Measurements from ENCODE around the gene RPS6KL1.

RPS6KL1 gene

DNA sequence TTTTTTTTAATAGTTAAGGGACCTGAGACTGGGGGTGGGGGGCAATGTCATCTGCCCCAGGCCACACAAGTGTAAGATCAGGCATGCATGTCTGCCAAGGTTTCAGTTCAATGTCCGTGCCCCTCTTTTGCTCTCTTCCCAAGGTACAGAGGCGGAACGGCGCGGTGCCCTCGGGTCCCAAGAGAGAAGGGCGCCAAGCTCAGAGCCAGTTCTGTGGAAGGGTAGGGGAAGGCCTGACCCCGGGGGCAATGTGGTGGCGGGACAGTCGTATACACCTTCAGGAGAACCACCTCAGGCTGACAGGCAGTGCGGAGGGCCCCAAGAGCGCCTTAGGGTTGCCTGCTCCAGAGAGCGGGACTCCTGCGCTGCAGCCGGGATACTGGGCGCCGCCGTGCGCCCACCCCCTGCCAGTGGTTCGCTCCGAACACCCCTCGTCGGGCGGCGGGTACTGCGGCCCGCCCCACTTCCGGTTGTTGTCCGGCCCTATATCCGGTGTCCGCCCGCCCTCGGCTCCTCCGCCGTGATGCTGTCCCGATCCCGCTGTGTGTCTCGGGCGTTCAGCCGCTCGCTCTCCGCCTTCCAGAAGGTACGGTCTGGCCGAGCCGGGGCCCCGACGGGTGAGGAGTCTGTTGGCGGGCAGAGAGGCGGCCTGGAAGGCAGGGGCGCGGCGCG lies 41.5 kb downstream of the RPS6KL1 start, which contains the start of gene DLST:
DLST (plus strand) TSS at position 486 of the 672 bp plus-strand sequence; CDS start at position 524, 38 bp downstream.
- DNase-seq, result peak; percentile 91 to 96

DNA sequence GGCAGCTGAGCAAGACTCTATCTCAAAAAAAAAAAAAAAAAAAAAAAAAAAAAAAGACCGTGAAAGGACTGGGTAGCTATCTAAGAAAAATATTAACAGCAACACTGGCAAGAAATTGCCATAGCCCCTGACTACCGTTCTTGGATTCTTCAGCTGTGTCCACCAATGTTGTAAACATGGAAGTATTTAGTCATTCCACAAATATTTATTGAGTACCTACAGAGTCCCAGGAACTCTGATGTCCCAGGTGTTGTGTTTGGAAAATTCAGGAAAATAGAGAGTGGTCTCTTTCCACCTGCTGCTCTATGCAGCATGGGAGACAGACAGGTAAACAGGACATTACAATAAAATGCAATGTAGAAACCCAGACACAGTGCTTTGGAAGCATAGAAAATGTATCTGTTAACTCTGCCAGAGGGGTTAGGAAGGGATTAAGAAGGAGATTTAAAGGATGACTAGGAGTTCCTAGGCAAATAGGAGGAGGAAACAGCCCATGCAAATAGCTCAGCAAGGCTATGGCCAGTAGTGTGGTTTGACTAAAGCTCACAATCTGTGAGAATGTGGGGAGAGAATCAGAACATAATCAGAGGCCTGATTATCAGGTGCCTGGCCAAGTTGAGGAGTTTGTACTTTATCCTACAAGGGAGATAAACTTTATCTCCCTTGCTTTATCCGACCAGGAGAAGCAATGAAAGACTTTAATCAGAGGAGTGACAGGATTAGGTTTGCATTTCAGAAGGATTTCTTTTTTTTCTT lies 43.5 kb downstream of the RPS6KL1 start:
- no peak for DNase-seq

DNA sequence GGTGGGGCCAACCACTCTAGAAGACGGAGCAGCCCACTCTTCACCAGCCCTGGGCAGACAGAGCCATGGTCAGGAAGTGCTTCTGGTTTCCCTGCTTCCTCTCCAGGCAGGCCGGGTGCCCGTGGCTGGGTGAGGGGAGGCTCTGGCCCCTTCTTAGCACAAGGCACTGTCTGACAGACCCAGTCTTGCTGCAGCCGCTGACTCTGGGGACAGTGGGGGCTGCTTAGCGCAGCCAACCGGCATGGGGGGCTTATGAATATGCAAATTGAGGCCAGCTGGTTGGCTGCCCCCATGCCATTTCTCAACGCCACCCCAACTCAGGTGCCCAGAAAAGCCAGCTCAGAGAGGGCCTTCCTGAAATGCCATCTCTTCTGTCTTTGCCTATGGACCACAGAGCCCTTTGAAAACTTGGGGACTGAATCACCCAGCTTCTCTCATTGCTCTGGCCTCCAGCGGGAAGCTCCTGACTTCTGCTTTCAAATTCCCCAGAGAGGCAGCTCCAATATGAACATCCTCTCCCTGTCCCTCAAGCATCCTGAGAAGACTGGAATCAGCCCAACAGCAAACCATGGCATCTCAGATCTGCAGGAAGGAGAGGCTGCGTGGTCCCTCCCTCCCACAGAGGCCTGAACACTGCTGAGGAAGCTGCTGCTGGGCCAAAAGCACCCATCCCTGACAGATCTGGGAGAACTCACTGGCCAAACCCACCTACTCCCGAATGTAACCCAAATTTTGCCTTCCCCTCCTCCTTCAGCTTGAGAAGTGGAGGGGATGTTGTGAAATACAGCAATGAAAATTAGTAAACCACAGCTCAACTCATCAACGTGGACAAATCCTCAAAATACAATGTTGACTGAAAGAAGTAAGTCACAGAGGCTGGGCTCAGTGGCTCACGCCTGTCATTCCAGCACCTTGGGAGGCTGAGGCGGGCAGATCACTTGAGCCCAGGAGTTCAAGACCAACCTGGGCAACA lies 46.8 kb downstream of the RPS6KL1 start, which contains the start of gene PROX2:
PROX2 (minus strand) TSS at position 205 of the 973 bp plus-strand sequence. CDS start 12,311 bp downstream, outside the sequence.
- DNase-seq, result peak; percentile 47 to 59

DNA sequence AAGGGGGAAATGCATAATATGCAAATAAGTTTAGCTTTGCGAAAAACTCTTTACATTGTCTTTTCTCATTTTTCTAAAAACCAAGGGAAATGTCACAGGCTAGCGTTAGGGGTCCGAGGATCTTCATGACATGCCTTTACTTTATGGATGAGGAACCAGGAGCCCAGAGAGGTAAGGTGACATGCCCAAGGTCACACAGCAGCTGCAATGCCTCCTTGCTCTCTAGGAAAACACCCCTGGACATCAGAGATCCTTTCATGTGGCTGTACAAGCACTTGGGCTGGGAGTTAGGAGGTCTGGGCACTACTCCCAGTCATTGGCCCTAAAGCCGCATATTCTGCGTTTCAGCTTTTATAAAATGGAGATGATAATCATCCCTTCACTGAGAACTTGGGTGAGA lies 47.9 kb downstream of the RPS6KL1 start:
- DNase-seq, result no peak

DNA sequence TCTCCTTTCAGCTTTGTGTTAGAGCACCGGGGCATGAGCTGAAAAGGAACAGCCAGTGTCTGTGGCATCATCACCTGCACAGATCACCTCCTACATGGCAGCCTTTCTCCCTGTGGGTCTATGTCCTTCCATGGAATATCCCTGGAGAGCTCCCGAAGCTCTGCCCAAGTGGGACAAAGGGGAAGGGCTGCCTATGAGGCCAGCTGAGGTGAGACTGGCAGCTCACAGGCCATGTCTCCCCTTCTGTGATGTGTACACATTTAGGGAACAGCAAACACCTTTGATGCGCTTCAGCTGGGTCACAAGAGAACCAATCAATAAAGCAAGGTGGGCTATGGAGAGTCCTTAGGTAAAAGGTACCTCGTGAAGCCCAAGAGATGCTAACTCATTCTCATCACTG lies 51.2 kb downstream of the RPS6KL1 start:
- DNase-seq, result no peak

DNA sequence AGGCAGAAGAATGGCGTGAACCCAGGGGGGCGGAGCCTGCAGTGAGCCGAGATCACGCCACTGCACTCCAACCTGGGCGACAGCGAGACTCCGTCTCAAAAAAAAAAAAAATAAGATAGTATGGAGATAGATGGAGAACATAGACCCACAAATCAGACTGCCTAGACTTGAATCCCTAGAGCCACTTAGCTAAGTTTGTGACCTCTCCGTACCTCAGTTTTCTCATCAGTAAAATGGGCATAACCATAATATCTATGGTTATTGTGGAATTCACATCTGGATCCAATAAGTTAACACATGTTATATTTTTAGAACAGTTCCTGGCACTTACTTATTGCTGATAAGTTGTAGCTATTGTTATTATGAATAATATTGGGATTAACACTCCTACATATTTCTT lies 54.3 kb downstream of the RPS6KL1 start:
- no peak for DNase-seq

DNA sequence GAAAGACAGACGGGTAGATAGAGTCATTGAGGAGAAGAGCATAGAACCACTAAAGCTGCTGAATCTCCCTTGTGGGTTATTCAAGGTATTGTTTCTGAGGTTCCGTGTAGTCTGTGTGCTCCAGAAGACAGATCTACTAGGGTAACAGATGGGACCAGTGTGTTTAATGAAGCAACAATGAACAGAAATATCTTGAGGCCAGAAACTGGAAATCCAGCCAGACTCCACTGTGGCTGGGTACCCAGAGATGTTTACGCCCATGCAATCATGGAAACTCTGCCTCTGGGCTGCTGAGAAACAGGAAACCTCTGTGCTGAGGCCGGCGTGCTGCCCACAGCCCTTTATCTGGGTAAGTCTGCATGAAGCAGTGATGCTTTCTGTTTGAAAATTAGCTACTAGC lies 55.4 kb downstream of the RPS6KL1 start:
- peak; percentile 56 to 70 for DNase-seq

DNA sequence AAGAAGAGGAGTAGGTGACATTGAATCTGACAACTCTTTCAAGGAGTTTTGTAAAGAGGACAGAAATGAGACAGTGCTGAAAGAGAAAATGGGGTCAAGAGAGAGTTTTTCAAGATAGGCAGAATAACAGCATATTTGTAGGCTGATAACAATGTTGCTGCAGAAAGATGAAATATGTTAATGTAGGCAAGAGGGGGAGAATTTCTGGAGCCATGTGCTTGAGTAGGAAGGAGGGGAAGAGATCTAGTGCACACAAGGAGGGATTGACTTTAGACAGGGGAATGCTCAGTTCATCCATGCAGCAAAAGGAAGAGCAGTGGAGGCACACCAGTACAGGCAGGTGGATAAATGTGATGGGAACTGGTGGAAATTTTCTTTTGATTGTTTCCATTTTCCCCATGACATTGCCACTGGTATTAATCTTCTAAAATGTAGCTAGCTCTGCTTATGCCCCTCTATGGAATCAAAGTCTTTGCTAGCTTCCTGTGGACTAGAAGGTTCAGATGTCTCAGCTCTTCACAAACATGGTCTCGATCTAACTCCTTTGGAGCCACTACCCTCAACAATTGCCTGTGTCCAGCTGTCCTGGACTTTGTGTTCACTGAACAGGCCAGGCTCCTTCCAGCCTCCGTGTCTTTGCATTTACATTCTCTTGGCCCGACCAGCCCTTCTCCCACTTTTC lies 56.2 kb downstream of the RPS6KL1 start:
- no peak for DNase-seq

DNA sequence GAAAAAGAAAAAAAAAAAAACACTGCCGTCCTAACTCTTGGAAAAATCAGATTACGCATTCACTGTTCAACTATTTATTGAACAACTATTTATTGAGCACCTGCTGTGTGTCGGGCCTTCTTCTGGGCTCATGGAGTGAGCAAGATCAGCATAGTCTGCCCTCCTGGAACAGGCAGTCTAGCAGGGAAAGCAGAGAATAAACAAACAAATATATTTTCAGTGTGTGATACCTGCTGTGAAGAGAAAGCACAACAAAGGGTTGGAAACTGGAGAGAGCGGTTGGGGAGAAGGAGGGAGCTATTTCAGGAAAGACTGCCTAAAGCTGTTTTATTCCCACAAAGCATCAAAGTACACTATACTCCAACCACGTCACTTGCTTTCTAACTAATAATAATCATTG lies 57.9 kb downstream of the RPS6KL1 start:
- DNase-seq, result no peak

DNA sequence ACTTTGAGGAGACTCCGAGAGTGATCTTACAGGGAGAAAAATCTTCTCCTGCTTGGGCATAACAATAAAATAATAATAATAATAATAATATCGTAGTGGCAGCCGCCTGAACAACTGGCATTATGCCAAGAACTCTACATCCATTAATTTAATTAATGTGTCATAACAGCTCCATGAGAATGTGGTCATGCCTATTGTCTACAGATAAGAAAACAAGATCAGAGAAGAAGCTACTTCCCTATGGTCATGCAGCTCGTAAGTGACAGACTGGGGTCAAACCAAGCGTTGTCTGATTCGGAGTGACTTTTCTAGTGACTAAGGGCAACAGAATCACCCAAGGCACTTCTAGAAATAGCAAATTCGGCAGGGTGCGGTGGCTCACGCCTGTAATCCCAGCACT lies 58.9 kb downstream of the RPS6KL1 start:
- DNase-seq, result peak in 1 of 2 experiments; percentile 10

DNA sequence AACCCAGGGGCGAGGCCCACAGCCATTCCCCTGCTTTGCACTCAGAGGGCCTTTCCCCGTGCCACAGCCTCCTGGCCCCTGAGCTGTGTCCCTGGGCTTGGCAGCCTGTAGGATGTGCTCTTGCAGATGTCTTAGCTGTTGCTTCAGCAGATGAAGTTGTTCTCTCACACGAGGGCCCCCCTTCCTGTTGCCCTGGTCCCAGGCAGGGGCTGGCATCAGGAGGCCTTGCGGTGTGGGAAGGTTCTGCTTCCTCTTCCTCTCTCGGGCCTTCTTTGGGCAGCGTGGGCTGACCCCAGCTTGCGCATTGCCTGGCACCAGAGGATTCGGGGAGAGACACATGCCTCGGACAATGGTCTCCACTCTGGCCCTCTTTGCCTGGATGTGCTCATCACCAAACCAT lies 59.8 kb downstream of the RPS6KL1 start:
- DNase-seq, result peak in 1 of 2 experiments; percentile 4

DNA sequence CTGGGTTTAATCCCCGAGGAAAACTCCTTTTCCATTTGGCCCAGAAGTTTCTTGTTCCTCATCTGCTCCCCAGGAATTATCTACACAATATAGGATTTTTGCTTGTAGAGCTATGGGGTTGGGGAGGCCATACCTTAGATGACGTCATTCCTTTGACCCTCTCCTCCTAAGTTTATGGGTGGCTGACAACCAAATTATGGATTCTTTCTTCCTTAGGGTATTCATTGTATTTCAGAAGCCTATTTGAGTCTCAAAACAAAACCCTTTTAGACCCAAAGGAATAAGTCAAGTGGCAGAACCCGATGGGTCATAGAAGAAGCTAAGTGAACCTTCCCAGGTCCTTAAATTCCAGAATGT lies 61.3 kb downstream of the RPS6KL1 start:
- no peak for DNase-seq

DNA sequence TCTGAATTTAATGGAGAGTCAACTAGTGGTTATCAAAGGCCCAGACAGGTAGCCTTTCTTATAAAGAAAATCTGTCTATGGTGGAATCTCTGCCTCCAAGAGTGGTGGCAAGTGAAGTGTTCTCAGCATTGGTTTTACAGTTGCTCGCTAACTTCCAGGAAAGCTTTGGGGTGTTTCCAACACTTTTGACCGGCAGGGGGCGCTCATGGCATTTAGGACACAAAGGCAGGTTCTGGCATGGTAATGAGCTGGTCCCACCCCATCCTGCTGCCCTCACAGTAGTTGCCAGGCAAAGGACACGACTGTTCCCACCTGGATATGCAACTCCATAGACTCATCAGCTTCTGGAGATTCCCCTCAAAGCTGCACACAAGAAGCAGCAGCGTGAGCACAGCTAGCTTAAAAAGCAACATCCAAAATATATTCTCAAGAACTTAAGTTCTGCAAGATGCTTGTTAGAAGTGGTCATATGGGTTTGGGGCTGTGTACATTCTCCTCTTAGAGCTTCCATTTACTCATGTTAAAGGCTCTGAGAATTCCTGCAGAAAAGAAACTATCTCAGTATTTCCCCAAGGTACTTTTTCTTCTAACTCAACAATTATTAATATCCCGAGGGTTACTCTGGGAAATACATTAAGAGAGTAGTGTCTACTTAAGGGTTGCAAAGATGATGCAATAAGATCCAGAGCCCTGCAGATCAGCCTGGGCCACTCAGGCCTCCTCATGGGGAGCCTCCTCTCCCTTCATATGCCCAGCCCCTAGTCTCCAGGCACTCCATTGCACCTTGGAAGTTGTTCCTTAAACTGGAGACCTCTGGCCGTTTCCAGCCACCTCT lies 61.9 kb downstream of the RPS6KL1 start:
- DNase-seq, result peak; percentile 94 to 99

DNA sequence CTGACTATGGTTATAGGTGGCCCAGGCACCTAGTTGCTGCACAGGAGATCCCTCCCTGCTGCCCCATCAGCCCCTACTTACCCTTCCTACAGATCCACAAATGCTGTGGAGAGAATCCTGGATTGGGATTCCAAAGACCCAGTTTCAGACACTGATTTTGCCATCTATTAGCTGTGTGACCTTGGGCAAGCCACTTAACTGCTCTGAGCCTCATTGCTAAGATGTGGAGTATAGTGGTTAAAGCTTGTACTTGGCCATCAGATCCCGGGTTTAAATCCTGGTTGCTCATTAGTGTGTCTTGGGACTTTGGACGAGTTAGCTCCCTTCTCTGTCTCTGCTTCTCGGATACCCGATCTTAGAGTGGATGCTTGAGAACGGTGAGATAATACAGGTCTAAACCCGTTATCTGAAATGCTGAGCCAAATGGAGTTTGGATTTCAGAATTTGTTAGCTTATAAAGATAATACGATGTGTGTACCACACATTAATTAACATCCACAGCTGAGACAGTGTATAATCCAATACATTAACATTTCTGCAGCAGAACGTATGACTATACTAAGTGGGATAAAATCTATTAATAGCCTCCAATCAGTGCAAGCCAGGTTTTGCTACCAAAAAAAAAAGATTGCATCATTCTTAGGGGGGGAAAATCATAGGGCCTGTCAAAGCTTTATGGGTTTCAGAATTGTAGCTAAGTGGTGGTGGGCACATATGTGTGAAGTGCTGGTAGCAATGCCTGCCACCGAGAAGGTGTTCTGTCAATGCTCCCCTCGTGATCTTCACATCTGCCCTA lies 63.1 kb downstream of the RPS6KL1 start:
- no peak for DNase-seq

DNA sequence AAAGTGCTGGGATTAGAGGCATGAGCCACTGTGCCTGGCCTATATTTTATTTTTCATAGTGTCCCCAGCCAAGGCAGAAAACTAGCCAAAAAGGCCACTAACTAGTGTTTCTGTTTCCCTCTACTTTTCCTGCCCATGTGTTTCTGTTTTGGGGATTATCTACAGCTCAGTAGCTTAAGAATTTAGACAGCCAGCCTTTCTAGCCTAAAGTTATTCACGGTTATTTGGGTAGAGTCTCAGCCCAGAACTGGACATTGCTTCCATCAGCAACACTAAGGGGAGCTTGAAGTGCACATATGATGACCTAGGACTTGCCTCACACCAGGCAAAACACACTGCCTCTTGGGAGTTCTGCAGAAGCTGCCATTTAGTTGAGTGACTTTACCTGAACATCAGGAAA lies 65.0 kb downstream of the RPS6KL1 start:
- DNase-seq, result no peak

DNA sequence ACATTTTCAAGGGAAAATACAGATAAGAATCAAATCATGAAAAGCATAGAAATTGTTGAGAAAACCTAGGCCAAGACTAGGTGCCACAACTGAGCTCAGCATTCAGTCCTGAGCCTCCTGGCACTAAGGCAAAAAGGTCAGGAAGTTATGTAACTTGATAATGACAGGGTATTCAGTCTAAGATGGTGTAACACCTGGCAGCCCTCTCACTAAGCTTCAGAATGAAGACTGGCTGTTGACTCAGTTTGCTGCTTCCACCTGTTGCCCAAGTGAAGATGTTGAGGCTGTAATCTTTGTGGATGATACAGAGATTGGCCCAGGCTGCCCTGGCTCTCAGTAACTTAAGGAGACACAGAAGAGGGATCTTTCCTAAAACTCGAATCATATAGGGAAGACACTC lies 66.7 kb downstream of the RPS6KL1 start:
- no peak for DNase-seq

DNA sequence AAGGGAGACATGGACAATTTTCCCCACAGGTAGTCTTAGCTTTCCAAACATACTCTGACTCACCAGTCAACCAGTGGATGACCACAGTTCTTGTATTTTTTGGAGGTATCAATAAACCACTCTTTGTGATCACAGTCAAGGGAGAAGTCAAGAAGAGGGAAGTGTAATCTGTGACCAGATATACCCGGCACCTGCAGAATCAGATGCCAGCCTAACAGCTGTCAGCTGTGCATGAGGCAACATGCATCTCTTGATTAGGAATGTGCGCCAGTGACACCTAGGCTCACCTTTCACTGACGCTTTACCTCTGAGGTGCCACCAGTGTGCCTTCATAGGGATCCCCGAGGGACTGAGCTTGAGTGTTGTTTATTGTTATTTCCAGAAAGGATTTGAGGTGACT lies 67.1 kb downstream of the RPS6KL1 start:
- no peak for DNase-seq

DNA sequence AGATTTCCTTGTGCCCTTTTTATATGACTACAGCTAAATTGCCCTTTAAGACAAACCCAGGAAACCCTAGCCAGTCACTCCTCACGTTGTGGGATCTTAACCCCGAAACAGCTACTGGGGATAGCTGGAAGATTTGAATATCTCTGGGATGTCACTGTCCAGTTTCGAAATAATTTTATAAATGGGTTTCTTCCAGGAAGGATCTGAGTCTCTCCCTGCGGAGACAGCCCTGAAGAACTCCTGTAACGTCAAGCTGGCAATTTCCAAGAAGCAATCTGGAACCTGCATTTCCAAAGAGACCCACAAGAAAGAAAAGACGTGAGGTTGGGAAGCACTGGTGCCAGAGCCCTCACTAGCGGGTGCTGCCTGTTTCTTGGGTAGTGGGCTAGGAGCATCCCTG lies 68.0 kb downstream of the RPS6KL1 start:
- DNase-seq, result no peak

Measured in activated T-cell treated with anti-CD3 and anti-CD28 coated beads, Interleukin-2, amount 50 U/mL, for 48 hours (primary cell).